ENCODE results near the gene KRTAP10-5. TPM values are rescaled to one million over a fixed set of nuclear protein-coding genes. Genes with fewer than 3 reads are reported as not detected.
"Not testable (repeated sequence)": the region's sequence is repeated elsewhere in the genome, so short reads cannot be mapped to it uniquely, and the experiment has no call there.

The KRTAP10-5 gene, protein sequence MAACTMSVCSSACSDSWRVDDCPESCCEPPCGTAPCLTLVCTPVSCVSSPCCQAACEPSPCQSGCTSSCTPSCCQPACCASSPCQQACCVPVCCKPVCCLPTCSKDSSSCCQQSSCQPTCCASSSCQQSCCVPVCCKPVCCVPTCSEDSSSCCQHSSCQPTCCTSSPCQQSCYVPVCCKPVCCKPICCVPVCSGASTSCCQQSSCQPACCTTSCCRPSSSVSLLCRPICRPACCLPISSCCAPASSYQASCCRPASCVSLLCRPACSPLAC
- total RNA-seq (not detected), total RNA-seq (0 reads per million in 2 donors)

- not testable (repeated sequence) for ATAC-seq; H3K4me3 Mint-ChIP-seq; H3K27ac Mint-ChIP-seq; H3K9me3 ChIP-seq (ENCODE audit: control insufficient read depth, low read length, poor library complexity, severe bottlenecking); DNase-seq; H3K36me3 Mint-ChIP-seq (ENCODE audit: low read depth); H3K4me1 Mint-ChIP-seq
- peaks cover 13% of the 10 kb centered on the region for H3K27me3 Mint-ChIP-seq
Observed at GRCh38 chr21:44580231-44580821, at the start of gene KRTAP10-5. KRTAP10-5 (minus strand) TSS chr21:44580604; CDS start chr21:44580578, 26 bp downstream.

- Mint-ChIP-seq H3K4me3 (no peak overlapping the region), H3K4me1 (no peaks in the 10 kb centered on the region)
Observed at GRCh38 chr21:44628707-44629391, 48.4 kb upstream of the KRTAP10-5 start.

GRCh38 chr21:44627831-44628233, 47.4 kb upstream of the KRTAP10-5 start:
- H3K4me1 Mint-ChIP-seq; H3K27ac Mint-ChIP-seq; H3K27me3 Mint-ChIP-seq; ATAC-seq; H3K4me3 Mint-ChIP-seq; H3K36me3 Mint-ChIP-seq (ENCODE audit: low read depth); DNase-seq; H3K9me3 ChIP-seq (ENCODE audit: control insufficient read depth, low read length, poor library complexity, severe bottlenecking): not testable (repeated sequence)

More at GRCh38 chr21:44628707-44629391, 48.4 kb upstream of the KRTAP10-5 start:
- Mint-ChIP-seq H3K27me3 (no peaks in the 10 kb centered on the region), H3K27ac (no peak overlapping the region), H3K36me3 (ENCODE audit: low read depth) (peaks cover 2% of the 10 kb centered on the region)
- no peak for DNase-seq
- ATAC-seq = no peak
- H3K9me3 ChIP-seq (ENCODE audit: control insufficient read depth, low read length, poor library complexity, severe bottlenecking) = peaks cover 5% of the 10 kb centered on the region

GRCh38 chr21:44627181-44627822, 46.9 kb upstream of the KRTAP10-5 start:
- H3K27me3 Mint-ChIP-seq; H3K4me1 Mint-ChIP-seq; H3K9me3 ChIP-seq (ENCODE audit: control insufficient read depth, low read length, poor library complexity, severe bottlenecking); H3K4me3 Mint-ChIP-seq; H3K36me3 Mint-ChIP-seq (ENCODE audit: low read depth); DNase-seq; H3K27ac Mint-ChIP-seq; ATAC-seq: not testable (repeated sequence)

- no peak within 1 kb of the TSS for H3K27ac Mint-ChIP-seq
- H3K27me3 Mint-ChIP-seq = no peaks in the 10 kb centered on the region
- H3K9me3 ChIP-seq (ENCODE audit: control insufficient read depth, low read length, poor library complexity, severe bottlenecking) = peaks cover 4% of the 10 kb centered on the region
- no peak for DNase-seq
- no peak for ATAC-seq
- H3K4me3 Mint-ChIP-seq = no peak within 1 kb of the TSS
- H3K4me1 Mint-ChIP-seq = no peaks in the 10 kb centered on the region
- H3K36me3 Mint-ChIP-seq (ENCODE audit: low read depth) = peaks cover 5% of the 10 kb centered on the region
Observed at GRCh38 chr21:44626673-44627143, 46.3 kb upstream of the KRTAP10-5 start, which contains the start of gene KRTAP10-9. KRTAP10-9 (plus strand) TSS chr21:44627093; CDS start chr21:44627172, 79 bp downstream.

DNA sequence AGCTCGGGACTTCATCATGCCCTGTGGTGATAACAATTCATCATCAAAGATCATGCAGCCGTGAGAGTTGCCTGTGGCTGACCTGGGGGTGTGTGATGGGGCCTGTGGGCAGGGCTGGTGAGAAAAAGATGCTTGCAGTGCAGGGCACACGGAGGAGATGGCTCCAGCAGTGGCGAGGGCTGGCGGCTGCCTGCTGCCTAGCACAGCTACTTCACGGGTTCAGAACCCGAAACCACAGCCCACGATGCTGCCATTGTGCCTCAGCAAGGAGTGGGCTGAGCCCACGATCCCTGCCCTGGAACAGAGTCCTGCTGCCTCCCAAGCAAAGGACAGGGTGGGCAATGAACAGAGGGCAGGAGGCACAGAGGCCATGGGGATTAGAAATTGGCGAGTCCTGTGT, 45.9 kb upstream of the KRTAP10-5 start:
- no peak for DNase-seq
- Mint-ChIP-seq H3K27ac (no peak overlapping the region), H3K4me3 (no peak overlapping the region), H3K36me3 (ENCODE audit: low read depth) (peaks cover 5% of the 10 kb centered on the region), H3K4me1 (no peaks in the 10 kb centered on the region), H3K27me3 (no peaks in the 10 kb centered on the region)
- no peak for ATAC-seq
- peaks cover 4% of the 10 kb centered on the region for H3K9me3 ChIP-seq (ENCODE audit: control insufficient read depth, low read length, poor library complexity, severe bottlenecking)

- H3K27me3 Mint-ChIP-seq = no peaks in the 10 kb centered on the region
- DNase-seq (no peak), ATAC-seq (no peak)
- H3K4me1 Mint-ChIP-seq = no peaks in the 10 kb centered on the region
- H3K36me3 Mint-ChIP-seq (ENCODE audit: low read depth) = peaks cover 5% of the 10 kb centered on the region
- H3K9me3 ChIP-seq (ENCODE audit: control insufficient read depth, low read length, poor library complexity, severe bottlenecking) = peaks cover 4% of the 10 kb centered on the region
- no peak overlapping the region for H3K4me3 Mint-ChIP-seq
- H3K27ac Mint-ChIP-seq = no peak overlapping the region
Observed at GRCh38 chr21:44625756-44626155, 45.4 kb upstream of the KRTAP10-5 start.

GRCh38 chr21:44623575-44623974, 43.2 kb upstream of the KRTAP10-5 start:
- Mint-ChIP-seq H3K4me1 (peaks cover 12% of the 10 kb centered on the region), H3K27me3 (no peaks in the 10 kb centered on the region), H3K36me3 (ENCODE audit: low read depth) (peaks cover 10% of the 10 kb centered on the region), H3K4me3 (no peak overlapping the region), H3K27ac (no peak overlapping the region)
- ATAC-seq = no peak
- no peak for DNase-seq
- H3K9me3 ChIP-seq (ENCODE audit: control insufficient read depth, low read length, poor library complexity, severe bottlenecking) = peaks cover 4% of the 10 kb centered on the region

- Mint-ChIP-seq H3K36me3 (ENCODE audit: low read depth) (peaks cover 10% of the 10 kb centered on the region), H3K27me3 (no peaks in the 10 kb centered on the region), H3K4me3 (no peak overlapping the region), H3K4me1 (peaks cover 23% of the 10 kb centered on the region), H3K27ac (peak overlapping the region; percentile 93)
- H3K9me3 ChIP-seq (ENCODE audit: control insufficient read depth, low read length, poor library complexity, severe bottlenecking) = peaks cover 4% of the 10 kb centered on the region
- DNase-seq (no peak), ATAC-seq (no peak)
Observed at GRCh38 chr21:44619886-44620285, 39.5 kb upstream of the KRTAP10-5 start.

- peak; percentile 99 for ATAC-seq
- H3K9me3 ChIP-seq (ENCODE audit: control insufficient read depth, low read length, poor library complexity, severe bottlenecking) = peaks cover 4% of the 10 kb centered on the region
- Mint-ChIP-seq H3K4me1 (peaks cover 25% of the 10 kb centered on the region), H3K27me3 (no peaks in the 10 kb centered on the region), H3K4me3 (peak overlapping the region; percentile 76), H3K27ac (peak overlapping the region; percentile 93), H3K36me3 (ENCODE audit: low read depth) (peaks cover 8% of the 10 kb centered on the region)
- peak in 2 of 3 donors; percentile 22 to 42 for DNase-seq
Observed at GRCh38 chr21:44618909-44619308, 38.5 kb upstream of the KRTAP10-5 start.

DNA sequence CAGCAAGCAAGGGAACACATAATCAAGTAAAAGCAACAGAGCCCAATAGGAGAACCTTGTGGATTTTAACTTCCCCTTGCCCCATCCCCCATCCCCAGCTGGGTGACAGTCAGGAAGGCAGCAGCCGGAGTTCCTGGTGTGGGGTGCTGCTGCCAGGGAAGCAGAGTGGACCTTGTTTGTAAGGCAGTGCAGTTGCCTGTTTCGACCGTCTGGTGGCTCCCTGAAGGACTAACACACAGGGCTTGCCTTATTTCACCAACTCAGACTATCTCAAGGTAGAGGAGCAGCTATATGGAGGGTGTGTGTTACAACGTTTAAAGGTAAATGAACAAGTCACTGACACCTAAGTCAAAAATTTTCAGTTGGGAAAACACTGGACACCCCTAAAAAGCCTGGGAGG, 38.1 kb upstream of the KRTAP10-5 start:
- ATAC-seq (peak; percentile 39), DNase-seq (no peak)
- Mint-ChIP-seq H3K4me3 (peak overlapping the region; percentile 76), H3K4me1 (peaks cover 25% of the 10 kb centered on the region), H3K36me3 (ENCODE audit: low read depth) (peaks cover 7% of the 10 kb centered on the region), H3K27ac (peak overlapping the region; percentile 93), H3K27me3 (no peaks in the 10 kb centered on the region)
- peaks cover 2% of the 10 kb centered on the region for H3K9me3 ChIP-seq (ENCODE audit: control insufficient read depth, low read length, poor library complexity, severe bottlenecking)

GRCh38 chr21:44617071-44617501, 36.7 kb upstream of the KRTAP10-5 start:
- no peak for DNase-seq
- Mint-ChIP-seq H3K36me3 (ENCODE audit: low read depth) (peaks cover 5% of the 10 kb centered on the region), H3K4me1 (peaks cover 29% of the 10 kb centered on the region), H3K27ac (peak overlapping the region; percentile 73), H3K4me3 (no peak overlapping the region), H3K27me3 (no peaks in the 10 kb centered on the region)
- H3K9me3 ChIP-seq (ENCODE audit: control insufficient read depth, low read length, poor library complexity, severe bottlenecking) = no peaks in the 10 kb centered on the region
- ATAC-seq = no peak

GRCh38 chr21:44616591-44616926, 36.2 kb upstream of the KRTAP10-5 start:
- Mint-ChIP-seq H3K27ac (peak overlapping the region; percentile 73), H3K4me3 (peak overlapping the region; percentile 47), H3K36me3 (ENCODE audit: low read depth) (peaks cover 5% of the 10 kb centered on the region), H3K4me1 (peaks cover 29% of the 10 kb centered on the region), H3K27me3 (no peaks in the 10 kb centered on the region)
- no peaks in the 10 kb centered on the region for H3K9me3 ChIP-seq (ENCODE audit: control insufficient read depth, low read length, poor library complexity, severe bottlenecking)
- no peak for ATAC-seq
- DNase-seq = no peak
